GM04503 (cell line): ENCODE results near the gene NINJ1.

Experiments used
- DNase-seq: peaks from one replicate; pipeline ENCODE4 v3.0.0-alpha.2; 2012; ENCODE audit warnings: low read depth

The NINJ1 gene

DNA sequence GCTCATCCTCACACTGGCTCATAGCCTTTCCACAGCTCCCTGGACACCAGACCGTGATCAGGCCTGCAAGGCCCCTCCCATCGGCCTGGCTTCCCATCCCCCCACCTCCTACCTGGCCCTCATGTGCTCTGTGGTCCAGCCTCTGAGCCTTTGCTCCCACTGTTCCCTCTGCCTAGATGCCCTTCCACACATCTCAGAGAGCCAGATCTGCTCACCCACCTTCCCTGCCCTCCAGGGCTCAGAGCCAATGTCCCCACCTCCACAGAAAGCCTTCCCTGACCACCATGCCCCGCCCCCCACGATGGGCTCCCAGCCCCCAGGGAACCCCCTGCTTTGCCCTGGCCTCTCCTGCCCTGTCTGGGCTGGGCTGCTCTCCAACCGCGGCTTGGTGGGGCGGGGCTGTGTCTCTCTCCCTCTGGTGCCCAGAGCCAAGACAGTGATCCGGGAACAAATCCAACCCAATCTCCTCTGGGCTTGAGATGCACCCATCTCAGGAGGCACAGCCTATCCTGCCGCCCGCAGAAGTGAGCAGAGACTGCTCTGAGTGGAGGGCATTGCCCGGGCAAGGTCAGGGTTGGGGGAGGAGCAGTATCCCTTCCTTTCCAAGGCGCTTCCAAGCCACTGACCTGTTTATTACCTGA lies 1.6 kb downstream of the NINJ1 start:
- peak; percentile 38 for DNase-seq

DNA sequence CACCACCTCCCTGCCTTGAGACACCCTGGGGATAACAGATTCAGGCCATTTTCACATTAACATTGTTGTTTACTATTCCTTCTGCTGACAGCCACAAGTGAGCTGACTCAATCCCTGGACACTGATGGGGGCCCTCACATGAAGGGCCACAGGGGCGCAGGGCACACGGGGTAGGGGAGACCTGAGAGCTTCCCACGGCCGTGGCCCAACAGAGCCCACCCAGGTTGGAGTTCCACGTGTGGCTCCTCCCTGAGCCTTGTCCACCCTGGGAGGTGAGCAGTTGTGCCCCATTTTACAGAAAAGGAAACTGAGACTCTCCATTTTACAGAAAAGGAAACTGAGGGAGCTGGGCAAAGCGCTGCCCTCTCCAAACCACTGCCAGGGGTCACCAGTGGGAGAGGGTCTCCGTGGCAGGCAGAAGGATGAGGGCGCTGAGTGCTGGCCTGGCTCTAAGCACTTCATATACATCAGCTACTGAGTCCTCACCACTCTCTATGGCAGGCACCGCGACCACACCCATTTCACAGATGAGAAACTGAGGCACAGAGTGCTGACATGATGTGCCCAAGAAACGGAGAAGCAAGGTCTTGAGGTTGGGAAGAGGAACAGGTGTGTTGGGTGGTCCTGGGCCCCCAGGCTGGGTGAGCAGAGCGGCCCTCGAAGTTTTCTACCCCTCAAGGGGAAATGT lies 2.3 kb downstream of the NINJ1 start:
- no peak for DNase-seq

GRCh38 chr9:93130861-93131481 lies 3.1 kb downstream of the NINJ1 start:
- DNase-seq: no peak

DNA sequence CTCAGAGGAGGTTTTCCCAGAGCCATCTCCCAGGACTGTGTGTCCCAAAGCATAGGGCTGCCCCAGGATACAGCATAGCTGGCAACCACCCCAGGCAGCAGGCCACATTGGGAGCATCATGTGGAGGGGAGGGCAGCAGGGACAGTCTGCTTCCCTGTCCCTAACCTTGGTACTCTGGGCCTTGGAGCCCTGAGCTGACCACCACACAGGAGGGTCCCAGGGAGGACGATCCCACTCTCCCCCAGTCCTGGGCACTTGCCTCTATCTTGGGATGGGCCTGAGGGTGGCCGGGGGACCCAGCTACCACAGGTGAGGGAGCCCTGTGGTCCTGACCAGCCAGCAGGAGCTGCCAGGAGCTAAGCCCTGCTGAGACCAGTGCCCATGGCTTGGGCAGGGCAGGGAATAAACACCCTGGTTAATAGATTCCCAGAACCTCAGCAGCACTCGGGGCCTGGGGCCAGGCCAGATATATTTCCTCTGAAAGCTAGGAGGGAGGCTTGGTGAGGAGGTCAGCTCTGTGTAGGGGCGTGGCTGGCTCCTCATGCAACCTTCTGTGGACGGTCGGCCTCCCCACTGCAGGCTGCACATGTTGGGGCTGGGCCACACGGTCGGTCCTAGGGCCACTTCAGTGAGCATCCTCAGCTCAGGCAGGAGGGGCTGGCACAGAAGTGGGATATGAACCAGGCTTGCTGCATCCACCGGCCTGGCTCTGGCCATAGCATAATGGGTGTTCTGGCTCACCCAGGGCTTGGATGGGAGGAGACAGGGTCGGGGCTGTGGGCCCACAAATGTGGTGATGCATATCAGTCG lies 4.2 kb downstream of the NINJ1 start:
- DNase-seq: no peak

GRCh38 chr9:93129286-93129685 lies 4.8 kb downstream of the NINJ1 start:
- DNase-seq: no peak

DNA sequence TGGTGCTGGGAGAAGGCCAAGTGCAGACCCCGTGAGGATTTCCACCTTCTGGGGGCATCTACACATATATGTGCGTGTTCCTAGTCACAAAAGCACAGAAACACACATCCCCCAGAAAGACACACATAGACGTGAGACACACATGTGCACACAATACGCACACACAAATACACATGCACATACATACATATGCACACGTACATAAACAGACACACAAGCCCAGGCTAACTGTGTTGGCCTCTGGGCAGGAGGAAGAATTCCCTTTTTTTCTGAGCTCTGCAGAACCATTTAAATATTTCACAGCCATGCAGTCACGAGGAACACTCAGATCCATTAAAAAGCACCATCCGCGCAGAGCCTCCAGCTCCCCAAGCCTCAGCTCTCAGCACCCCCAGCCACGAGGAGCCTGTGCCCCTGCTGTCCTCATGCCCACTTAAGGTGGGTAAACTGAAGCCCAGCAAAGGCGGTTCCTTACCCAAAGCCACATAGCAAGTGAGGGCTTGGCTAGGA lies 5.3 kb downstream of the NINJ1 start:
- no peak for DNase-seq

GRCh38 chr9:93128011-93128714 lies 5.9 kb downstream of the NINJ1 start:
- no peak for DNase-seq

GRCh38 chr9:93127395-93127911 lies 6.6 kb downstream of the NINJ1 start:
- no peak for DNase-seq

GRCh38 chr9:93126825-93127368 lies 7.2 kb downstream of the NINJ1 start:
- DNase-seq: no peak

GRCh38 chr9:93126151-93126781 lies 7.8 kb downstream of the NINJ1 start:
- no peak for DNase-seq

GRCh38 chr9:93125331-93125894 lies 8.6 kb downstream of the NINJ1 start:
- no peak for DNase-seq

DNA sequence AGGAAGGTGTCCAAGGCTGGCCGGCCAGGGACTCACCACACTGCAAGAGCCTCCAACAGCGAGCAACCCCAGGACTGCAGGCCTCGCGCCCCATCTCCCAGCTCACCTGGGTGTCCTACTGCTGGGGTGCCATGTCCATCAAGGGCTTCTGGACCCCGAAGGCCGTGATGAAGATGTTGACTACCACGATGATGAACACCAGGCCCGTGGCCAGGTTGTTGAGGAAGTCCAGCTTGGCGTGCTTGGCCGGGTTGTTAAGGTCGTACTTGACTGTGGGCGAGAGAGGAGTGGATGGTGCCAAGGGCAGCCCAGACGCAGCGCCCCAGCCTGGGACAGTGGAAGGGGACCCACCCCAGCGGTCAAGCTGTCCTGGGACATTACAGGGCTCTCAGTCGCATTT lies 9.3 kb downstream of the NINJ1 start:
- no peak for DNase-seq

GRCh38 chr9:93123561-93124283 lies 10.3 kb downstream of the NINJ1 start:
- DNase-seq: no peak

GRCh38 chr9:93122721-93123221 lies 11.3 kb downstream of the NINJ1 start:
- no peak for DNase-seq

DNA sequence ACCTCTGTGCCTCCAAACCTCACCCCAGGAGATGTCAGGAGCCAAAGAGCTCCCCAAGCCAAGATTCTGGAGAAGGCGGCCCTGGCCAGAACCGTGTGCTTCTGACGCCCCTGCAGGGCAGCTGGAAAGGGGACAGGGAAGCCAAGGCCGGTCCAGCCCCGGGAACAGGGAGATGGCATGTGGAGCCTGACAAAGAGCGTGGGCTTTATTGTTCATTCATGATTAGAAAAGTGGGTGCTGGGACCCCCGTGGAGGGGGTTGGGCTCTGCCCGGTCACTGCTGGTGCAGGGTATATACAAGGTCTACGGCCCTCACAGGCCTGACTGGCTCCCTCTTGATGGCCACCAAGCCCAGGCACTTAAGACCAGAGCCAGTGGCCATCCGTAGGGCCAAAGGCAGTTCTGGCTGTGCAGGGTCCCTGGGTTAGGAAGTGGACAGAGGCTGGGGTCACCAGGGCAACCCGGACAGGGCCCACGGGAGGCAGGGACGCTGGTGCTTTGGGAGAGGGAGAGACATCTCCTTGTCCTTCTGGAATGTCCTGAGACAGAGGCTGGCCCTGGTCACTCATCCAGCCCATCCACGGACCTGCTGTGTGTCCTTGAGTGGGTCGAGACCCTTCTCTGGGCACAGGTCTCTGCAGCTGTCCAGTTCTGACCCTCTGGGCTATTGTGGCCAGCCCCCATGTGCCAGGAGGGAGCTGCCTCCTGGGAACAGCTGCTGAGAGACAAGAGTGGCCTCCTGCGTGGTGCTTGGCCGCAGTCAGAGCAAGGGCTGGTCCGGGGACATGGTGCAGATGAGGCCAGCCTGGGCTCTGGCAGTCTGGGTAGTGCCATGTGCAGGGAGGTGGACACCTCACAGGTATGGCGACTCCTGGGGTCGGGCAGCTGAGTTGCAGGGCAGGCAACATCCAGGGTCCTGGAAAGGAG lies 12.5 kb downstream of the NINJ1 start:
- no peak for DNase-seq

DNA sequence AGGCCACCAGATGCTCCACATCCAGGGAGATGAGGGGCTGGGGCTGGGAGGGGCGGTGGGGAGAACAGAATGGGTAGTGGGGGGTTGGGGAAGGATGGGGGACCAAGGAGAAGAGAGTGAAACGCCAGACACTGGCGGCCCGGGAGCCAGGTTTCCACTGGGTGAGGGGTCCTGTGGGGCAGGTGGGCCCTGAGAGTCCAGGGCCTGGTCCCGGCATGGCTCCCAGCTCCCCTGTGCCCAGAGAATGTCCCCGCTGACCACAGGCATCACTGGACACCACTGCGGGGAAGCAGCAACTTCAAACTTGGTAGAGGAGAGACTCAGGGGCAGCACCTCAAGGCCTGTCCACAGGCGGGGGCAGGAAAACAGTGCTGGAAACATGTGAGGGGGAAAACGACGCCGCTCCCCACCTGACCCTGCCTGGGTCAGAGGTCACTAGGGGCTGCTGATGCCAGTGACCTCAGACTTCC lies 13.2 kb downstream of the NINJ1 start:
- no peak for DNase-seq

- DNase-seq: peak; percentile 73
Observed at GRCh38 chr9:93119953-93120845, 13.9 kb downstream of the NINJ1 start.

DNA sequence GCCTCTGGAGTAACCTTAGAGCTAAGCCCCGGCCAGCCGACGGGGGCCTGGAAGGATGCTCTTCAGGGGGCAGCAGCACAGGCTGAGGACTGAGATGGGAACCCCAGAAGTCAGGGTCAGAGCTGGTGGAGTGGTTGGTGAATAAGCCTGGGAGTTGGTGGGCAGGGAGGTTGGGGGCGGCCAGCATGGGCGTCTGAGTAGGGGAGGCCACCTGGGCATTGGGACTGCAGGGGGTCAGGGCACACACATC lies 14.4 kb downstream of the NINJ1 start:
- no peak for DNase-seq
